Mesenchymal stem cell (in vitro differentiated cells and primary cell): ENCODE results near the gene PTP4A2.
"Not testable (repeated sequence)": the region's sequence is repeated elsewhere in the genome, so short reads cannot be mapped to it uniquely, and the experiment has no call there.

ENCODE experiments used
- DNase-seq: peaks from one replicate; pipeline ENCODE4 v3.0.0-alpha.2; 2013
- H2AFZ ChIP-seq: one replicate; pipeline ENCODE4 v1.6.1; 2013; ENCODE audit warnings: low read depth, mild to moderate bottlenecking, control low read depth, inconsistent platforms, low read length, moderate library complexity
- H2AK5ac ChIP-seq: 2 replicates; pipeline ENCODE4 v1.6.1; 2013; ENCODE audit warnings: low read length, moderate library complexity, mild to moderate bottlenecking, inconsistent platforms; ENCODE audit not compliant: severe bottlenecking
- H2BK120ac ChIP-seq: one replicate; pipeline ENCODE4 v1.6.1; 2013; ENCODE audit warnings: low read depth, mild to moderate bottlenecking, inconsistent platforms, low read length, moderate library complexity
- H2BK12ac ChIP-seq, 2 experiments: one replicate each; pipeline ENCODE4 v1.6.1; 2013; ENCODE audit warnings: inconsistent platforms in 2 of 2, low read length in 2 of 2, mild to moderate bottlenecking in 2 of 2, moderate library complexity in 2 of 2, control low read depth in 1 of 2
- H2BK15ac ChIP-seq: one replicate; pipeline ENCODE4 v1.6.1; 2013; ENCODE audit warnings: mild to moderate bottlenecking, low read depth, inconsistent platforms; ENCODE audit not compliant: poor library complexity, severe bottlenecking
- H2BK5ac ChIP-seq: 2 replicates; pipeline ENCODE4 v1.6.1; 2013; ENCODE audit warnings: low read depth, mild to moderate bottlenecking, low read length, control low read depth, inconsistent platforms; ENCODE audit not compliant: poor library complexity, severe bottlenecking
- H3K14ac ChIP-seq, 2 experiments: one replicate each; pipeline ENCODE4 v1.6.1; 2013; ENCODE audit warnings: inconsistent platforms in 2 of 2, low read length in 2 of 2, control low read depth in 1 of 2, mild to moderate bottlenecking in 1 of 2, moderate library complexity in 1 of 2
- H3K18ac ChIP-seq, 2 experiments: one replicate each; pipeline ENCODE4 v1.6.1; 2013; ENCODE audit warnings: inconsistent platforms in 2 of 2, low read length in 2 of 2, control low read depth in 1 of 2, low read depth in 1 of 2, mild to moderate bottlenecking in 1 of 2
- H3K23ac ChIP-seq, 2 experiments: one replicate each; pipeline ENCODE4 v1.6.1; 2013; ENCODE audit warnings: inconsistent platforms in 2 of 2, low read length in 2 of 2, mild to moderate bottlenecking in 2 of 2, moderate library complexity in 2 of 2, control low read depth in 1 of 2
- H3K27ac ChIP-seq: 2 replicates; pipeline ENCODE4 v1.5.1; 2013; ENCODE audit warnings: mild to moderate bottlenecking, moderate library complexity, low read length, control low read depth, inconsistent platforms; ENCODE audit not compliant: poor library complexity, severe bottlenecking
- H3K27me3 ChIP-seq, 2 experiments: 2 replicates each; pipeline versions ENCODE4 v1.6.1 to v1.7.0; 2013; ENCODE audit warnings: low read length in 2 of 2, mild to moderate bottlenecking in 2 of 2, moderate library complexity in 2 of 2, control low read depth in 1 of 2, inconsistent platforms in 1 of 2; ENCODE audit not compliant: control insufficient read depth in 1 of 2, insufficient read depth in 1 of 2
- H3K36me3 ChIP-seq, 2 experiments: 2 replicates each; pipeline versions ENCODE4 v1.6.1 to v1.7.0; 2013; ENCODE audit warnings: low read length in 2 of 2, control low read depth in 1 of 2, inconsistent platforms in 1 of 2, low read depth in 1 of 2, mild to moderate bottlenecking in 1 of 2; ENCODE audit not compliant: insufficient read depth in 2 of 2, control insufficient read depth in 1 of 2
- H3K4ac ChIP-seq, 2 experiments: one replicate each; pipeline ENCODE4 v1.6.1; 2013; ENCODE audit warnings: inconsistent platforms in 2 of 2, low read length in 2 of 2, mild to moderate bottlenecking in 2 of 2, moderate library complexity in 2 of 2, control low read depth in 1 of 2, low read depth in 1 of 2
- H3K4me1 ChIP-seq: 2 replicates; pipeline ENCODE4 v1.6.1; 2013; ENCODE audit warnings: low read depth, low read length, control low read depth; ENCODE audit not compliant: control insufficient read depth, insufficient read depth
- H3K4me2 ChIP-seq: 2 replicates; pipeline ENCODE4 v1.6.1; 2013; ENCODE audit warnings: low read length, mild to moderate bottlenecking, inconsistent platforms; ENCODE audit not compliant: poor library complexity, severe bottlenecking
- H3K4me3 ChIP-seq, 2 experiments: 2 replicates each; pipeline versions ENCODE4 v1.5.1 to v1.7.0; 2013; ENCODE audit warnings: low read length in 2 of 2, mild to moderate bottlenecking in 2 of 2, control low read depth in 1 of 2, low read depth in 1 of 2; ENCODE audit not compliant: insufficient read depth in 1 of 2
- H3K79me1 ChIP-seq: replicated peaks from 2 replicates; pipeline ENCODE4 v1.6.1; 2013; ENCODE audit warnings: mild to moderate bottlenecking, control low read depth, low read length, inconsistent platforms; ENCODE audit not compliant: poor library complexity, severe bottlenecking
- H3K9ac ChIP-seq: 2 replicates; pipeline ENCODE4 v1.7.0; 2013; ENCODE audit warnings: mild to moderate bottlenecking, low read length, moderate library complexity
- H3K9me3 ChIP-seq: 2 replicates; pipeline ENCODE4 v1.7.0; 2013; ENCODE audit warnings: mild to moderate bottlenecking, low read length; ENCODE audit not compliant: control insufficient read depth
- H4K8ac ChIP-seq: one replicate; pipeline ENCODE4 v1.6.1; 2013; ENCODE audit warnings: inconsistent platforms, mild to moderate bottlenecking, low read length, moderate library complexity
- H4K91ac ChIP-seq: one replicate; pipeline ENCODE4 v1.6.1; 2013; ENCODE audit warnings: mild to moderate bottlenecking, low read length, inconsistent platforms
- WGBS: methylation state at CpG from one replicate; pipeline ENCODE4 v1.1.7; 2013; ENCODE audit warnings: mixed read lengths; 5-methylcytosine and 5-hydroxymethylcytosine counted together

The PTP4A2 gene

GRCh38 chr1:31895474-31896198 is 42.5 kb downstream of the PTP4A2 start:
- not testable (repeated sequence) for H3K36me3 ChIP-seq, H3K4me2 ChIP-seq, H2BK15ac ChIP-seq, H3K27ac ChIP-seq, DNase-seq, H3K23ac ChIP-seq, H3K4me3 ChIP-seq, H2AK5ac ChIP-seq, H2BK12ac ChIP-seq, H3K4ac ChIP-seq, H3K18ac ChIP-seq, H3K79me1 ChIP-seq, H3K14ac ChIP-seq, H4K91ac ChIP-seq, H2AFZ ChIP-seq, H3K27me3 ChIP-seq, H4K8ac ChIP-seq, H2BK5ac ChIP-seq, H3K4me1 ChIP-seq, H3K9me3 ChIP-seq, H3K9ac ChIP-seq, H2BK120ac ChIP-seq
- 92% methylated on average over 2 of the region's 2 CpGs for WGBS

GRCh38 chr1:31891280-31891679 is 46.9 kb downstream of the PTP4A2 start:
- no peaks in the 10 kb centered on the region for H3K4me1 ChIP-seq
- H4K91ac ChIP-seq, result no peak overlapping the region
- H2BK5ac ChIP-seq, result no peak overlapping the region
- no peak overlapping the region for H3K27ac ChIP-seq
- H3K9me3 ChIP-seq, result no peaks in the 10 kb centered on the region
- WGBS, result 78% methylated on average over 3 of the region's 3 CpGs
- H3K23ac ChIP-seq, result no peak overlapping the region
- no peak overlapping the region for H2BK12ac ChIP-seq
- no peak overlapping the region for H4K8ac ChIP-seq
- H3K14ac ChIP-seq, result no peak overlapping the region
- no peak overlapping the region for H3K18ac ChIP-seq
- no peak overlapping the region for H3K4me2 ChIP-seq
- H3K27me3 ChIP-seq, result no peaks in the 10 kb centered on the region
- no peaks in the 10 kb centered on the region for H3K36me3 ChIP-seq
- H3K9ac ChIP-seq, result no peak overlapping the region
- no peak overlapping the region for H2AFZ ChIP-seq
- no peak overlapping the region for H2AK5ac ChIP-seq
- H2BK15ac ChIP-seq, result no peak overlapping the region
- no peaks in the 10 kb centered on the region for H3K79me1 ChIP-seq
- DNase-seq, result no peak
- H3K4ac ChIP-seq, result no peak overlapping the region
- H3K4me3 ChIP-seq, result no peak overlapping the region
- no peak overlapping the region for H2BK120ac ChIP-seq

- Histone ChIP-seq H2AFZ (no peak overlapping the region), H3K9ac (no peak overlapping the region), H4K91ac (no peak overlapping the region), H3K79me1 (no peaks in the 10 kb centered on the region), H3K4me3 (no peak overlapping the region), H3K4me1 (no peaks in the 10 kb centered on the region), H3K27ac (no peak overlapping the region), H3K27me3 (no peaks in the 10 kb centered on the region), H3K4ac (no peak overlapping the region), H3K23ac (no peak overlapping the region), H2BK120ac (no peak overlapping the region), H3K36me3 (no peaks in the 10 kb centered on the region), H3K14ac (no peak overlapping the region), H3K9me3 (no peaks in the 10 kb centered on the region), H2BK5ac (no peak overlapping the region), H2BK12ac (no peak overlapping the region), H2BK15ac (no peak overlapping the region), H4K8ac (no peak overlapping the region), H3K18ac (no peak overlapping the region), H3K4me2 (no peak overlapping the region), H2AK5ac (no peak overlapping the region)
- no peak for DNase-seq
- 100% methylated on average over 4 of the region's 7 CpGs for WGBS
Measured at GRCh38 chr1:31888291-31888690, 49.9 kb downstream of the PTP4A2 start.

- H2BK12ac ChIP-seq, result no peak overlapping the region
- no peak overlapping the region for H3K27ac ChIP-seq
- no peaks in the 10 kb centered on the region for H3K27me3 ChIP-seq
- no peak overlapping the region for H3K9ac ChIP-seq
- WGBS, result 94% methylated on average over 3 of the region's 3 CpGs
- H3K4me1 ChIP-seq, result no peaks in the 10 kb centered on the region
- no peaks in the 10 kb centered on the region for H3K36me3 ChIP-seq
- no peak overlapping the region for H3K23ac ChIP-seq
- no peak overlapping the region for H3K4me2 ChIP-seq
- no peak overlapping the region for H2BK15ac ChIP-seq
- H3K4me3 ChIP-seq, result no peak overlapping the region
- H4K91ac ChIP-seq, result no peak overlapping the region
- no peak overlapping the region for H3K18ac ChIP-seq
- H4K8ac ChIP-seq, result no peak overlapping the region
- no peak overlapping the region for H3K4ac ChIP-seq
- DNase-seq, result no peak
- H3K79me1 ChIP-seq, result no peaks in the 10 kb centered on the region
- H2AK5ac ChIP-seq, result no peak overlapping the region
- H2BK5ac ChIP-seq, result no peak overlapping the region
- H3K9me3 ChIP-seq, result no peaks in the 10 kb centered on the region
- H2AFZ ChIP-seq, result no peak overlapping the region
- no peak overlapping the region for H2BK120ac ChIP-seq
- H3K14ac ChIP-seq, result no peak overlapping the region
Measured at GRCh38 chr1:31886866-31887265, 51.3 kb downstream of the PTP4A2 start.
